ENCODE results near the gene RNF32. TPM values are rescaled to one million over a fixed set of nuclear protein-coding genes. Genes with fewer than 3 reads are reported as not detected.

RNF32 gene
- total RNA-seq: under 1 TPM in 1 of 4 donors, not detected in 3; 0.85 TPM

DNA sequence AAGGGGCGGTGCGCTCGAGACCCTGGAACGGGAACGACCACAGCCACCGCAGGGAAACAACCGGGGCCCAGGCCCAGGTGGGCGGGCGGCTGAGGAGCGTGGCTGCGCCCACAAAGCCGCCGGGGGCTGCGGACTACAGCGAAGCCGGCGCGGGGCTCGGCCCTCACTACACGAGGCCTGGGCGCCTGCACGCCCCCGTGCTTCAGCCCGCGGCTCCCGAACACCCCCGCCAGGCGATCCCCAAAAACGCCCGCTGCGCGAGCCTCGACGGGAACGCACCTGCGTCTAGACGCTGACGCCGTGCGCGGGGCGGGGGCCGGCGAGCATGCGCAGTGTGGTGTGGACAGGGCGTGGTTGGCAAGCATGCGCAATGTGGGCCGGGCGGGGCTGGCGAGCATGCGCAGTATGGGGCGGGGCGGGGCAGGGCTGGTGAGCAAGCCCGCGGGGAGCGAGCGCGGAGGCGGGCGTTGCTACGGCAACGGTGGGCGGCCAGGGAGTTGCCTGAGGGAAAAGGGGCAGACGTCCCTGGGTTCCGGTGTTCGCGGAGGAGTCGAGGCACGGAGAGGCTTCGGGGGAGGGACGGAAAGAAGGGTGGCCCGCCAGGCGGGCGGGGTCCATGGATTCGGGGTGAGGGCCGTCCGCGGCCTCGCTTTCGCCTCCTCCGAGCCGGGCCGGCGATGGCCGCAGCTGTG is at the start of gene RNF32:
Gene RNF32 (plus strand): TSS at position 518 of the 692 bp plus-strand sequence. CDS start 3,104 bp downstream, outside the sequence.
- intact Hi-C loops (cut with DNase I; ENCODE audit: low total_unique reads) (loop anchor here (5.0 to 10.0 kb wide), 3 partner anchors 254 to 767 kb away; partner anchors contain the start of genes LMBR1 and UBE3C), in situ Hi-C loops (cut with MboI; ENCODE audit: low sequenced_read_pairs in 4 of 4) (no loop called here)
- Histone ChIP-seq H3K27ac (peak within 1 kb of the TSS; percentile 56 to 91 (median 72)), H3K27me3 (peaks cover 5 to 9% (median 5%) of the 10 kb centered on the region in 3 donors), H3K36me3 (no peaks in the 10 kb centered on the region), H3K4me3 (peak within 1 kb of the TSS; percentile 67 to 93 (median 79)), H3K4me1 (peaks cover 0 to 11% of the 10 kb centered on the region in 2 donors), H3K9me3 (no peaks in the 10 kb centered on the region)
- ATAC-seq (peak; percentile 89), DNase-seq (peak; percentile 75 to 76)
- TF ChIP-seq, protein P1, sequence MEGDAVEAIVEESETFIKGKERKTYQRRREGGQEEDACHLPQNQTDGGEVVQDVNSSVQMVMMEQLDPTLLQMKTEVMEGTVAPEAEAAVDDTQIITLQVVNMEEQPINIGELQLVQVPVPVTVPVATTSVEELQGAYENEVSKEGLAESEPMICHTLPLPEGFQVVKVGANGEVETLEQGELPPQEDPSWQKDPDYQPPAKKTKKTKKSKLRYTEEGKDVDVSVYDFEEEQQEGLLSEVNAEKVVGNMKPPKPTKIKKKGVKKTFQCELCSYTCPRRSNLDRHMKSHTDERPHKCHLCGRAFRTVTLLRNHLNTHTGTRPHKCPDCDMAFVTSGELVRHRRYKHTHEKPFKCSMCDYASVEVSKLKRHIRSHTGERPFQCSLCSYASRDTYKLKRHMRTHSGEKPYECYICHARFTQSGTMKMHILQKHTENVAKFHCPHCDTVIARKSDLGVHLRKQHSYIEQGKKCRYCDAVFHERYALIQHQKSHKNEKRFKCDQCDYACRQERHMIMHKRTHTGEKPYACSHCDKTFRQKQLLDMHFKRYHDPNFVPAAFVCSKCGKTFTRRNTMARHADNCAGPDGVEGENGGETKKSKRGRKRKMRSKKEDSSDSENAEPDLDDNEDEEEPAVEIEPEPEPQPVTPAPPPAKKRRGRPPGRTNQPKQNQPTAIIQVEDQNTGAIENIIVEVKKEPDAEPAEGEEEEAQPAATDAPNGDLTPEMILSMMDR (IDR thresholded peaks at IDR 0.05 in 4 of 5, conservative IDR thresholded peaks at IDR 0.05 in 1 of 5): no peak
- TF ChIP-seq POLR2A (IDR thresholded peaks at IDR 0.05): peak; percentile 33 to 58

DNA sequence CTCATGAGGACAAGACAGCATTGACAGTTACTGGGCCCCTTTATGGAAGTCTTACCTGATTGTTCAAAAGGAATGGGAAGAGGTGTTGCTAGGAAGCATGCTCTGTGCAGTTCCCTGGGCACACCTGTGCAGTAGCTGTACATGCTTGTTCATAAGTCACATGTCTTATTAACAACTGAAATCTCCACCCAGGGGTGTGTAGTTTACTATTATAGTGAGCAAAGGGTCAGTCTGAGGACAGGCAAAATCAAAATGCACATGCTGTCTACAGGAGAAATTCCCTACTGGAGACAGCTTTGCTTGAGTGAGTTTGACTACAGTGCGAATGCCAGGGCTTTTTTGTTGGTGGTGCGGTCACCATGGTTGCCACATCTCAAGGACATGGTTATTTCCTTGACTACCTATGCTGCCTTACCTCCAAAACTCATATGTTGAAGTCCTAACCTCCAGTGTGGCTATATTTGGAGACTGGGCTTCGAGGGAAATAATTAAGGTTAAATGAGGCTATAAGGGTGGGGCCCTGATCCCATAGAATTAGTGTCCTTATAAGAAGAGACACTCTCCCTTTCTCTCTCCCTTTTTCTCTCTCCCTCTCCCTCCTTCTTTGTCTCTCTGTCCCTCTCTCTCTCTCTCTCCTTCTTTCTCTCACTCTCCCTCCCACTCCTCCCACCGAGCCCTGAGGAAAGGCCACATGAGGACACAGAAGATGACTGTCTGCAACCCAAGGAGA is 48.3 kb upstream of the RNF32 start:
- Histone ChIP-seq H3K4me1 (no peaks in the 10 kb centered on the region), H3K4me3 (no peak overlapping the region), H3K27me3 (no peaks in the 10 kb centered on the region), H3K36me3 (no peaks in the 10 kb centered on the region), H3K27ac (no peak overlapping the region), H3K9me3 (no peaks in the 10 kb centered on the region)
- DNase-seq (no peak), ATAC-seq (no peak)
- in situ Hi-C loops (cut with MboI; ENCODE audit: low sequenced_read_pairs in 4 of 4) (no loop called here), intact Hi-C loops (cut with DNase I; ENCODE audit: low total_unique reads) (no loop called here)
- TF ChIP-seq, protein P1 (IDR thresholded peaks at IDR 0.05 in 4 of 5, conservative IDR thresholded peaks at IDR 0.05 in 1 of 5): no peak
- no peak for TF ChIP-seq POLR2A (IDR thresholded peaks at IDR 0.05)

DNA sequence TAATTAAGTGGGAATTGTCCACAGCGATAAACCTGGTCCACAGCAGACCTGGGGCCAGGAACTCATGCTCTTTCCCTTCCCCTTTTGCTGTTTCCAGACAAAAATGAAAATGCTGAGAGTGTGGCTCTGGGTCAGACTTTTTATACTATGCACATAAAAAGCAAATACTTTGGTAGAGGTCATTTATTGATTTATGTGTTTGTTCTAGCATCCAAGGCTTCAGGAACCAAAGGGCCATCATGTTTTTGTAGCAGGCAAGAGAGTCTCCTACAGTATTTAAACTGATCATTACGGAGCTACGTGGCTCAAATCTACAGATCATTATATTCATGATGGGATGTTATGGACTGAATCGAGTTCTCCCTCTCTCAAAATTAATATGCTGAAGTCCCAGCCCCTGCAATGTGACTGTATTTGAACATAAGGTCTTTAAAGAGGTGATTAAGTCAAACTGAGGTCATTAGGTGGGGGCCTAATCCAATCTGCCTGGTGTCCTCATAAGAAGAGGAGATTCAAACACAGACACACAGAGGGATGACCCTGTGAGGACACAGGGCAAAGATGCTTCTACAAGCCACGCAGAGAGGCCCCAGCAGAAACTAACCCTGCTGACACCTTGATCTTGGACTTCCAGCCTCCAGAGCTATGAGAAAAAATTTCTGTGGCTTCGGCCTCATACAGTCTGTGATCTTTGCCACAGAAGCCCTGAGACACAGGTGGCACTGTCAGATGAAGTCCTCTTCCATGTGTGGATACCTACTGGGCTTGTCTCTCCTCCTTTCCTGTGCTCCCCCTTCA is 46.1 kb upstream of the RNF32 start:
- in situ Hi-C loops (cut with MboI; ENCODE audit: low sequenced_read_pairs in 4 of 4) (no loop called here), intact Hi-C loops (cut with DNase I; ENCODE audit: low total_unique reads) (no loop called here)
- H3K9me3 ChIP-seq: no peaks in the 10 kb centered on the region
- H3K4me3 ChIP-seq: no peak overlapping the region
- no peaks in the 10 kb centered on the region for H3K36me3 ChIP-seq
- no peaks in the 10 kb centered on the region for H3K4me1 ChIP-seq
- no peaks in the 10 kb centered on the region for H3K27me3 ChIP-seq
- no peak for DNase-seq
- no peak for TF ChIP-seq POLR2A (IDR thresholded peaks at IDR 0.05)
- TF ChIP-seq, protein P1 (IDR thresholded peaks at IDR 0.05 in 4 of 5, conservative IDR thresholded peaks at IDR 0.05 in 1 of 5): no peak
- no peak overlapping the region for H3K27ac ChIP-seq
- no peak for ATAC-seq

DNA sequence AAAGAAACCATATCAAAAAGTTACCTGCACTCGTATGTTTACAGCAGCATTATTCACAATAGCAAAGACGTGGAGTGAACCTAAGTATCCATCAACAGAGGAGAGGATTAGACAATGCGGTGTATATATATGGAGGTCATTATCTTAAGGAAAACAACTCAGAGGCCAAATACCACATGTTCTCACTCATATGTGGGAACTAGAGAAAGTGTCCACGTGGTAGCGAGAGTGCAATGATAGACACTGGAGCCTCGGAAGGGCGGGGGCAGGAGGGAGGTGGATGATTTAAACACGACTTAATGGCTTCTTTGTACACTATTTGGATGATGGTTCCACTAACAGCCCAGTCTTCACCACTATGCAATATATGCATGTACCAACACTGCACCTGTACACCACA is 40.1 kb upstream of the RNF32 start:
- Histone ChIP-seq H3K36me3 (no peaks in the 10 kb centered on the region), H3K27ac (no peak overlapping the region), H3K4me1 (no peaks in the 10 kb centered on the region), H3K9me3 (no peaks in the 10 kb centered on the region), H3K27me3 (no peaks in the 10 kb centered on the region), H3K4me3 (no peak overlapping the region)
- in situ Hi-C loops (cut with MboI; ENCODE audit: low sequenced_read_pairs in 4 of 4) (no loop called here), intact Hi-C loops (cut with DNase I; ENCODE audit: low total_unique reads) (no loop called here)
- ATAC-seq (no peak), DNase-seq (no peak)
- TF ChIP-seq, protein P1 (IDR thresholded peaks at IDR 0.05 in 4 of 5, conservative IDR thresholded peaks at IDR 0.05 in 1 of 5): no peak
- TF ChIP-seq POLR2A (IDR thresholded peaks at IDR 0.05): no peak
